Lung (tissue), 12 donors: Measurements from ENCODE around the gene LCN2. TPM values are rescaled to one million over a fixed set of nuclear protein-coding genes. Genes with fewer than 3 reads are reported as not detected.

Experiments used
- ATAC-seq: fragments of 200-7000 bp; cut with Tn5 transposase; one replicate; pipeline ENCODE4 v1.9.1; 2020; ENCODE audit warnings: moderate number of reproducible peaks; ENCODE audit not compliant: insufficient read depth, low FRiP score
- DNase-seq, 3 donors: peaks; one replicate each; pipeline ENCODE4 v3.0.0-alpha.2; 2013 to 2017
- H3K27ac ChIP-seq, 2 donors: one replicate each; pipeline ENCODE4 v1.5.1; 2013; ENCODE audit warnings: mild to moderate bottlenecking in 2 of 2, moderate library complexity in 2 of 2, control low read depth in 1 of 2, inconsistent platforms in 1 of 2, low read depth in 1 of 2, low read length in 1 of 2
- H3K27me3 ChIP-seq, 3 donors: one replicate each; pipeline ENCODE4 v1.5.1; 2013; ENCODE audit warnings: low read length in 2 of 3; ENCODE audit not compliant: control insufficient read depth in 3 of 3, insufficient read depth in 3 of 3
- H3K36me3 ChIP-seq, 4 donors: one replicate each; pipeline ENCODE4 v1.5.1; 2013; ENCODE audit warnings: low read length in 4 of 4, mild to moderate bottlenecking in 1 of 4, moderate library complexity in 1 of 4; ENCODE audit not compliant: control insufficient read depth in 4 of 4, insufficient read depth in 4 of 4
- H3K4me1 ChIP-seq, 5 donors: one replicate each; pipeline ENCODE4 v1.5.1; 2013; ENCODE audit warnings: low read length in 5 of 5, mild to moderate bottlenecking in 2 of 5, moderate library complexity in 1 of 5; ENCODE audit not compliant: control insufficient read depth in 5 of 5, insufficient read depth in 5 of 5
- H3K4me3 ChIP-seq: one replicate; pipeline ENCODE4 v1.5.1; 2013; ENCODE audit warnings: mild to moderate bottlenecking, control low read depth, moderate library complexity
- H3K9ac ChIP-seq, 2 donors: one replicate each; pipeline ENCODE4 v1.5.1; 2013; ENCODE audit warnings: low read length in 2 of 2, control low read depth in 1 of 2; ENCODE audit not compliant: insufficient read depth in 1 of 2
- H3K9me3 ChIP-seq, 4 donors: one replicate each; pipeline ENCODE4 v1.5.1; 2013; ENCODE audit warnings: low read length in 3 of 4, mild to moderate bottlenecking in 1 of 4, moderate library complexity in 1 of 4; ENCODE audit not compliant: control insufficient read depth in 4 of 4, insufficient read depth in 3 of 4
- CTCF ChIP-seq: IDR thresholded peaks from 2 replicates; pipeline ENCODE4 v1.5.1; 2012; ENCODE audit warnings: mild to moderate bottlenecking; ENCODE audit errors: control extremely low read depth, extremely low read depth
- WGBS, 2 donors: extraction: QIAGEN DNeasy Blood & Tissue Kit; methylation state at CpG; one replicate each; pipeline ENCODE4 v1.1.7; 2013; 5-methylcytosine and 5-hydroxymethylcytosine counted together
- polyA plus RNA-seq, 2 donors: library from polyadenylated mRNA; stranded (reverse); fragments of 200-250 nt; gene quantifications; one replicate each; pipeline ENCODE4 v1.2.1, GENCODE V29; 2013
- total RNA-seq, 2 donors: library from RNA; depleted of rRNA in 1 of 2; stranded (reverse); fragments of >200 nt in 1 of 2; gene quantifications; one replicate each; pipeline ENCODE4 v1.2.1, GENCODE V29; 2014 to 2021
- donor health status: control.
- donor health status: control.
- donor health status: Bipolar disorder and iron deficiency.
- donor health status: healthy.
- donor health status: DM: yes; HTN: yes; CAD: no.

Gene LCN2
- total and polyA plus RNA-seq, 4 donors, result 114 to 842 (median 295) TPM

GRCh38 chr9:128201441-128202369 is 52.5 kb downstream of the LCN2 start:
- DNase-seq, result no peak
- Histone ChIP-seq H3K4me3 (no peak overlapping the region), H3K9me3 (no peaks in the 10 kb centered on the region), H3K36me3 (no peaks in the 10 kb centered on the region), H3K27me3 (peaks cover 0 to 2% (median 0%) of the 10 kb centered on the region in 3 donors), H3K4me1 (peaks cover 0 to 9% (median 0%) of the 10 kb centered on the region in 5 donors), H3K9ac (no peak overlapping the region), H3K27ac (no peak overlapping the region)
- no peak for TF ChIP-seq CTCF
- 90 to 92% methylated on average over 13 of the region's 13 CpGs for WGBS, 2 donors
- no peak for ATAC-seq

GRCh38 chr9:128202648-128203023 is 53.4 kb downstream of the LCN2 start:
- ATAC-seq, result no peak
- TF ChIP-seq CTCF, result no peak
- H3K4me1 ChIP-seq, result peaks cover 0 to 9% (median 0%) of the 10 kb centered on the region in 5 donors
- H3K36me3 ChIP-seq, result no peaks in the 10 kb centered on the region
- WGBS, 2 donors, result 22 to 32% methylated on average over 2 of the region's 2 CpGs
- H3K4me3 ChIP-seq, result no peak overlapping the region
- H3K9ac ChIP-seq, result no peak overlapping the region
- peaks cover 0 to 5% (median 0%) of the 10 kb centered on the region in 3 donors for H3K27me3 ChIP-seq
- H3K9me3 ChIP-seq, result no peaks in the 10 kb centered on the region
- no peak overlapping the region for H3K27ac ChIP-seq
- DNase-seq, result no peak

Other genes starting within 250 kb of the LCN2 start
- 10 to 100 TPM; 28.3 to 51.9 TPM for gene ST6GALNAC6, start 249.8 kb upstream of the LCN2 start, total RNA-seq
- 10 to 100 TPM; 45.3 to 59.8 TPM for gene ST6GALNAC6, start 249.8 kb upstream of the LCN2 start, polyA plus RNA-seq
- gene ST6GALNAC4, start 232.4 kb upstream of the LCN2 start, total RNA-seq, result 10 to 100 TPM; 42.7 to 96.2 TPM
- gene ST6GALNAC4, start 232.4 kb upstream of the LCN2 start, polyA plus RNA-seq, result 10 to 100 TPM; 24.6 to 67.3 TPM
- gene PIP5KL1, start 218.7 kb upstream of the LCN2 start, total RNA-seq, result 1 to 10 TPM; 4.9 to 9.0 TPM
- gene PIP5KL1, start 218.7 kb upstream of the LCN2 start, polyA plus RNA-seq, result 1 to 10 TPM; 2.0 to 4.9 TPM
- gene DPM2, start 211.6 kb upstream of the LCN2 start, total RNA-seq, result 10 to 100 TPM; 20.5 to 51.3 TPM
- gene DPM2, start 211.6 kb upstream of the LCN2 start, polyA plus RNA-seq, result 10 to 100 TPM; 50.8 to 51.1 TPM
- gene EEIG1, start 168.5 kb upstream of the LCN2 start, total RNA-seq, result 10 to 100 TPM; 49.6 to 66.5 TPM
- 10 to 100 TPM; 13.4 to 15.8 TPM for gene EEIG1, start 168.5 kb upstream of the LCN2 start, polyA plus RNA-seq
- 1 to 10 TPM; 7.2 to 9.4 TPM for gene NAIF1, start 82.1 kb upstream of the LCN2 start, total RNA-seq
- gene NAIF1, start 82.1 kb upstream of the LCN2 start, polyA plus RNA-seq, result 1 to 10 TPM; 8.2 to 9.4 TPM
- 10 to 100 TPM; 21.2 to 32.6 TPM for gene SLC25A25, start 81.2 kb upstream of the LCN2 start, total RNA-seq
- gene SLC25A25, start 81.2 kb upstream of the LCN2 start, polyA plus RNA-seq, result 10 to 100 TPM; 10.5 to 27.9 TPM
- gene PTGES2, start 21.7 kb upstream of the LCN2 start, total RNA-seq, result 10 to 100 TPM; 42.0 to 66.8 TPM
- gene PTGES2, start 21.7 kb upstream of the LCN2 start, polyA plus RNA-seq, result 10 to 100 TPM; 49.9 to 59.5 TPM
- gene BBLN, start 10.8 kb downstream of the LCN2 start, total RNA-seq, result 10 to 100 TPM; 19.2 to 56.4 TPM
- gene BBLN, start 10.8 kb downstream of the LCN2 start, polyA plus RNA-seq, result 100 to 1,000 TPM in 1 of 2 donors, 10 to 100 TPM in 1; 66.7 to 138 TPM
- gene CIZ1, start 42.1 kb downstream of the LCN2 start, total RNA-seq, result 10 to 100 TPM; 36.6 to 83.7 TPM
- gene CIZ1, start 42.1 kb downstream of the LCN2 start, polyA plus RNA-seq, result 10 to 100 TPM; 43.3 to 57.6 TPM
- 10 to 100 TPM in 1 of 2 donors, 1 to 10 TPM in 1; 8.2 to 23.7 TPM for gene DNM1, start 53.9 kb downstream of the LCN2 start, total RNA-seq
- gene DNM1, start 53.9 kb downstream of the LCN2 start, polyA plus RNA-seq, result 1 to 10 TPM; 1.2 to 3.9 TPM
- gene GOLGA2, start 126.6 kb downstream of the LCN2 start, total RNA-seq, result 100 to 1,000 TPM; 100 to 137 TPM
- gene GOLGA2, start 126.6 kb downstream of the LCN2 start, polyA plus RNA-seq, result 10 to 100 TPM; 56.0 to 79.4 TPM
- gene SWI5, start 126.8 kb downstream of the LCN2 start, total RNA-seq, result 10 to 100 TPM; 19.6 to 28.4 TPM
- 10 to 100 TPM; 22.8 to 23.6 TPM for gene SWI5, start 126.8 kb downstream of the LCN2 start, polyA plus RNA-seq
- 10 to 100 TPM; 17.2 to 28.9 TPM for gene TRUB2, start 173.0 kb downstream of the LCN2 start, total RNA-seq
- gene TRUB2, start 173.0 kb downstream of the LCN2 start, polyA plus RNA-seq, result 10 to 100 TPM; 14.6 to 17.1 TPM
- 10 to 100 TPM; 32.4 to 63.8 TPM for gene COQ4, start 173.4 kb downstream of the LCN2 start, total RNA-seq
- 10 to 100 TPM; 40.8 to 57.5 TPM for gene COQ4, start 173.4 kb downstream of the LCN2 start, polyA plus RNA-seq
- 10 to 100 TPM in 1 of 2 donors, 1 to 10 TPM in 1; 6.8 to 25.2 TPM for gene SLC27A4, start 191.1 kb downstream of the LCN2 start, total RNA-seq
- 10 to 100 TPM; 23.3 to 29.7 TPM for gene SLC27A4, start 191.1 kb downstream of the LCN2 start, polyA plus RNA-seq
- 10 to 100 TPM; 57.1 to 67.2 TPM for gene URM1, start 221.9 kb downstream of the LCN2 start, total RNA-seq
- 10 to 100 TPM; 35.1 to 65.6 TPM for gene URM1, start 221.9 kb downstream of the LCN2 start, polyA plus RNA-seq